ENCODE results near the gene SPPL3.

- TF ChIP-seq RAD21 (IDR thresholded peaks at IDR 0.05; ENCODE audit: low read length) (no peak), CTCF (IDR thresholded peaks at IDR 0.05) (no peak), MXI1 (IDR thresholded peaks at IDR 0.05; ENCODE audit: low read depth, low read length) (no peak), REST (IDR thresholded peaks at IDR 0.05; ENCODE audit: low read depth, low read length) (no peak), EP300 (IDR thresholded peaks at IDR 0.05; ENCODE audit: borderline replicate concordance in 1 of 2, low read depth in 1 of 2, low read length in 1 of 2) (no peak), RCOR1 (IDR thresholded peaks at IDR 0.05; ENCODE audit: low read length) (no peak), TAF1 (IDR thresholded peaks at IDR 0.05; ENCODE audit: borderline replicate concordance, low read depth, low read length) (no peak), MAX (IDR thresholded peaks at IDR 0.05; ENCODE audit: low read depth) (no peak)
Observed at GRCh38 chr12:120720987-120721801, 183.0 kb downstream of the SPPL3 start.
